WI38 (cell line): ENCODE data around the gene PMEPA1.

Source experiments
- H3K4me3 ChIP-seq: 2 replicates; pipeline ENCODE4 v1.5.1; 2011; ENCODE audit warnings: low read depth, mild to moderate bottlenecking, control low read depth, low read length
- CTCF ChIP-seq: IDR thresholded peaks from 2 replicates; pipeline ENCODE4 v1.5.1; 2012; ENCODE audit warnings: low read depth, mild to moderate bottlenecking, control low read depth, low read length

Gene PMEPA1

GRCh38 chr20:57688295-57688694 lies 21.5 kb downstream of the PMEPA1 start:
- no peak overlapping the region for H3K4me3 ChIP-seq
- TF ChIP-seq CTCF: no peak

GRCh38 chr20:57686931-57687652 lies 22.7 kb downstream of the PMEPA1 start:
- TF ChIP-seq CTCF: no peak
- no peak overlapping the region for H3K4me3 ChIP-seq

- no peak for TF ChIP-seq CTCF
- H3K4me3 ChIP-seq: no peak overlapping the region
Observed at GRCh38 chr20:57685146-57685758, 24.6 kb downstream of the PMEPA1 start.

GRCh38 chr20:57684808-57685140 lies 25.0 kb downstream of the PMEPA1 start:
- no peak overlapping the region for H3K4me3 ChIP-seq
- no peak for TF ChIP-seq CTCF

DNA sequence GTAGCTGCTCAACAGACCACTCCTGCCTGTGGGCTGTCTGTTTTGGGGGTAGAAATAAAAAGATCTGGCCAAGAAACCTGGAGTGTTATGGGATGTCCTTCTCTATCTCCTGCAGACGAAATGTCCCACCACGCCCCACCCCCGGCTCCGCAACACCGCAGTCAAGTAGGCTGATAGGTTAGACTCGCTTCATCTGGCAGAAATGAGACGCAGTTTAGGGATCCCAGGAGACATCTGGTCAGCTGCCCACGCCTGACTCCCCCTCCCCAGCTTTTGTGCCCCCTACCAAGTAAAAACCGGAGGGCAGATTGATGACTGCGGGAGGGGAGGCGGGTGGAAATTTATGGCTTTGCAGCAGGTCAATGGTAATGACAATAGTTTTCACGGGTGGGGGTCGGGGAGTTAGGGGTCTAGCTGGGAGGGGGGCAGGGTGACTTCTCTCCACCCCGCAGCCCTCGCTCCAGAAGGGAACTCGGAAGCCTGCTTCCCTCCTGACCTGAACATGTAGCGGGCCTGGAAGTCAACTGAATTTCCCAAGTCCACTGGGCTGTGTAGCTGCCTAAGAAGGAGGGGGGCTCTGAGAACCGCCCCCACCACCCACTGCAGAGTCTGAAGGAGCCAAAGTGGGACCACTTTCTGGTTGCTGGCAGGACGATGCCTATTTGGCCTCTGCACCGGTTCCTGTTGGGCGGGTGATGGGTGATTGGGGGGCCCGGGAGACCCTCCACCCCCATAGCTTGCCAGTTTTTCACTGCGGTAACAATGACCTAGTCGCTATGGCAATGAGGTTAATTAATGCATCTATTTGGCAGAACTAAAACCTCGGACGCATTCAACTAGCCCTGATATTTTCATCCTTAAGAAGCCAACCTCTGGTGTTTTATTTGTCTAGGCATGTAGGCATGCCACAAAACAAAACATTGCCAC lies 25.7 kb downstream of the PMEPA1 start:
- no peak overlapping the region for H3K4me3 ChIP-seq
- TF ChIP-seq CTCF: no peak

DNA sequence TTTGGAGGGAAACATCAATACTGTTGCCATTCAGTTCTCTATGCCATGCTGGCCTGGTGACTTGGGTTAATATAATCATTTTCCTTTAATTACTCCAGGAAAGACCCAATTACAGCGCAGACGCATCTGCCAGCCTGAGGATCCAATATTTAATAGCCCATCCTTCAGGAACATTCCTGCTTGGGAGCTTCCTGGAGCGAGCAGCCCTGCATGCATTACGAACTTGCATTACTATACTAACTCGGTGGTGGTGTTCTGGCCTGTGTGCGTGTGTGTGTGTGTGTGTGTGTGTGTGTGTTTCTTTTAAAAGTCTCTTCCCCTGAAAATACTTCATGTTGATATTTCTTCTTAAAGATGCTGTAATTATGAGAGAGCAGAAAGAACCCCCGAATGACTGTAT lies 26.5 kb downstream of the PMEPA1 start:
- no peak for TF ChIP-seq CTCF
- no peak overlapping the region for H3K4me3 ChIP-seq
